Prostate gland (tissue), 2 donors: ENCODE measurements around the gene HTR5A.

Experiments
- POLR2A ChIP-seq: fragments of 450-650 bp; IDR thresholded peaks from one replicate; pipeline ENCODE4 v1.6.1; 2016; ENCODE audit warnings: antibody characterized with exemption, mild to moderate bottlenecking
- POLR2AphosphoS5 ChIP-seq: sonication (generic); formaldehyde crosslinking; IDR thresholded peaks from one replicate; pipeline ENCODE4 v1.6.1; 2017; ENCODE audit warnings: antibody characterized with exemption
- TF ChIP-seq, protein P1 (sequence below), 4 experiments: fragments of 200-600 bp in 2 of 4; fragments of 450-650 bp in 2 of 4; sonication (generic) in 2 of 4; IDR thresholded peaks; 1 replicate in 3 of 4; 2 replicates in 1 of 4; pipeline ENCODE4 v1.5.1; 2016 to 2019; ENCODE audit warnings: antibody characterized with exemption in 4 of 4, mild to moderate bottlenecking in 2 of 4, moderate library complexity in 2 of 4

DNA sequence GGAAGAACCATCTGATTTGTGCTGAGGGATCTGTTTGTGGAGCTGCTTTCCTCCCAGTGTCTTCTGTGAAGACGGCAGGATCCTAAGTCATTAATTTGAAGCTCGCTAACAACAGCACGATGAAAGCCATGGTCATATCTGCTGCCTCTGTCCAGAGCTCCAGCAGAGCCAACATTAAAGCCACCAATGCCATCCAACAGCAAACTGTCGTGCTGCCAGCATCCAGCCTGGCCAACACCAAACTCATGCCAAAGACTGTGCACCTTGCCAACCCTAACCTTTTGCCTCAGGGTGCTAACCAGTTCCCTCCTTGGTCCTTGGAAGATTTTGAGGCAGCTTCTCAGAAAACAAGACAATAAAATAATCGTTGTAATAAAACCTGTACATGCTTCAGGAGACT lies 36.2 kb downstream of the HTR5A start:
- TF ChIP-seq, protein P1, sequence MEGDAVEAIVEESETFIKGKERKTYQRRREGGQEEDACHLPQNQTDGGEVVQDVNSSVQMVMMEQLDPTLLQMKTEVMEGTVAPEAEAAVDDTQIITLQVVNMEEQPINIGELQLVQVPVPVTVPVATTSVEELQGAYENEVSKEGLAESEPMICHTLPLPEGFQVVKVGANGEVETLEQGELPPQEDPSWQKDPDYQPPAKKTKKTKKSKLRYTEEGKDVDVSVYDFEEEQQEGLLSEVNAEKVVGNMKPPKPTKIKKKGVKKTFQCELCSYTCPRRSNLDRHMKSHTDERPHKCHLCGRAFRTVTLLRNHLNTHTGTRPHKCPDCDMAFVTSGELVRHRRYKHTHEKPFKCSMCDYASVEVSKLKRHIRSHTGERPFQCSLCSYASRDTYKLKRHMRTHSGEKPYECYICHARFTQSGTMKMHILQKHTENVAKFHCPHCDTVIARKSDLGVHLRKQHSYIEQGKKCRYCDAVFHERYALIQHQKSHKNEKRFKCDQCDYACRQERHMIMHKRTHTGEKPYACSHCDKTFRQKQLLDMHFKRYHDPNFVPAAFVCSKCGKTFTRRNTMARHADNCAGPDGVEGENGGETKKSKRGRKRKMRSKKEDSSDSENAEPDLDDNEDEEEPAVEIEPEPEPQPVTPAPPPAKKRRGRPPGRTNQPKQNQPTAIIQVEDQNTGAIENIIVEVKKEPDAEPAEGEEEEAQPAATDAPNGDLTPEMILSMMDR (IDR thresholded peaks at IDR 0.05) = no peak
- TF ChIP-seq POLR2A (no peak), POLR2AphosphoS5 (no peak)
